PC-3 (cell line): ENCODE data around the gene MET. TPM values are rescaled to one million over a fixed set of nuclear protein-coding genes. Genes with fewer than 3 reads are reported as not detected.

Experiments
- ATAC-seq: fragments of 200-7000 bp; cut with Tn5 transposase; 2 replicates; pipeline ENCODE4 v1.9.1; 2020; ENCODE audit warnings: mild to moderate bottlenecking, moderate library complexity
- BruUV-seq: library from RNA; stranded (reverse); fragments of 400-500 nt; replicated peaks from 2 replicates; lab custom pipeline; 2021; lab: Mats Ljungman, UMichigan
- CTCF ChIA-PET: fragments of 300-600 bp; sonication (Branson Sonifier 250); formaldehyde crosslinking; loops from one replicate; lab custom pipeline; 2022; ENCODE audit warnings: antibody characterized with exemption; lab: Charles Lee
- POLR2A ChIA-PET: fragments of 300-600 bp; sonication (Branson Sonifier 250); formaldehyde crosslinking; loops from one replicate; lab custom pipeline; 2022; ENCODE audit warnings: antibody characterized with exemption; ENCODE audit not compliant: unreplicated experiment; lab: Charles Lee
- DNase-seq: peaks from one replicate; pipeline ENCODE4 v3.0.0-alpha.2; 2015
- H2AFZ ChIP-seq: fragments of 300-600 bp; sonication (generic); 2 replicates; pipeline ENCODE4 v1.6.0; 2016; ENCODE audit warnings: antibody characterized with exemption, low read length
- H3F3A ChIP-seq: fragments of 300-600 bp; sonication (generic); one replicate; pipeline ENCODE4 v1.6.0; 2017; ENCODE audit warnings: antibody characterized with exemption, low read length, control low read depth, mild to moderate bottlenecking; ENCODE audit not compliant: unreplicated experiment
- H3K27ac ChIP-seq: fragments of 300-600 bp; sonication (generic); 2 replicates; pipeline ENCODE4 v1.5.1; 2016; ENCODE audit warnings: mild to moderate bottlenecking, low read length
- H3K27me3 ChIP-seq: fragments of 300-600 bp; sonication (generic); 2 replicates; pipeline ENCODE4 v1.6.1; 2016; ENCODE audit warnings: low read length, mixed read lengths
- H3K36me3 ChIP-seq: fragments of 300-600 bp; sonication (generic); 2 replicates; pipeline ENCODE4 v1.6.1; 2016; ENCODE audit warnings: low read depth, mixed run types, low read length, mixed read lengths
- H3K4me1 ChIP-seq: fragments of 300-600 bp; sonication (generic); 2 replicates; pipeline ENCODE4 v1.5.1; 2016; ENCODE audit warnings: low read length; ENCODE audit not compliant: insufficient read depth
- H3K4me2 ChIP-seq: fragments of 300-600 bp; sonication (generic); 2 replicates; pipeline ENCODE4 v1.6.0; 2016; ENCODE audit warnings: low read length
- H3K4me3 ChIP-seq: fragments of 300-600 bp; sonication (generic); 2 replicates; pipeline ENCODE4 v1.5.1; 2016; ENCODE audit warnings: mild to moderate bottlenecking, low read length, mixed read lengths
- H3K79me2 ChIP-seq: fragments of 300-600 bp; sonication (generic); 2 replicates; pipeline ENCODE4 v1.6.1; 2017; ENCODE audit warnings: low read length, mixed read lengths
- H3K9ac ChIP-seq: fragments of 300-600 bp; sonication (generic); 2 replicates; pipeline ENCODE4 v1.6.0; 2016; ENCODE audit warnings: mild to moderate bottlenecking, low read length
- H3K9me2 ChIP-seq: fragments of 300-600 bp; sonication (generic); replicated peaks from 2 replicates; pipeline ENCODE4 v1.6.1; 2016; ENCODE audit warnings: mixed run types, low read length, mixed read lengths
- H3K9me3 ChIP-seq: fragments of 300-600 bp; sonication (generic); 2 replicates; pipeline ENCODE4 v1.6.1; 2016; ENCODE audit warnings: low read length, mixed read lengths
- H4K20me1 ChIP-seq: fragments of 300-600 bp; sonication (generic); 2 replicates; pipeline ENCODE4 v1.6.1; 2016; ENCODE audit warnings: low read length, mixed read lengths
- EZH2 ChIP-seq: fragments of 300-600 bp; sonication (generic); IDR thresholded peaks from one replicate; pipeline ENCODE4 v1.6.1; 2017; ENCODE audit warnings: antibody characterized with exemption, mild to moderate bottlenecking, low read length; ENCODE audit not compliant: unreplicated experiment
- EZH2phosphoT487 ChIP-seq: fragments of 300-600 bp; sonication (generic); IDR thresholded peaks from 2 replicates; pipeline ENCODE4 v1.6.1; 2018; ENCODE audit warnings: mild to moderate bottlenecking, antibody characterized with exemption, low read length, borderline replicate concordance
- intact Hi-C: fragments of 100-400 bp; cut with micrococcal nuclease; formaldehyde crosslinking; loops from 2 replicates; pipeline ENCODE4 v1.9.0; 2023
- total RNA-seq: library from RNA; depleted of rRNA; stranded (reverse); fragments of >200 nt; gene quantifications from 2 replicates; pipeline ENCODE4 v1.2.3, GENCODE V29; 2014
- TF ChIP-seq, protein P1 (sequence below): fragments of 300-600 bp; sonication (generic); conservative IDR thresholded peaks from 2 replicates; pipeline ENCODE4 v1.5.1; 2017; ENCODE audit warnings: antibody characterized with exemption, low read depth, mild to moderate bottlenecking, low read length

Gene MET
- total RNA-seq, 1 experiment from 2014 or later: 118 TPM

- Histone ChIP-seq H3F3A (no peaks in the 10 kb centered on the region), H3K36me3 (no peaks in the 10 kb centered on the region), H3K27ac (no peak overlapping the region), H3K4me2 (no peak overlapping the region), H3K9me3 (no peaks in the 10 kb centered on the region), H3K4me3 (no peak overlapping the region), H3K9me2 (no peaks in the 10 kb centered on the region), H3K9ac (no peak overlapping the region), H3K4me1 (peaks cover 28% of the 10 kb centered on the region), H4K20me1 (no peaks in the 10 kb centered on the region), H2AFZ (no peak overlapping the region), H3K27me3 (no peaks in the 10 kb centered on the region), H3K79me2 (no peaks in the 10 kb centered on the region)
- no peak for ATAC-seq
- no peak for DNase-seq
- TF ChIP-seq EZH2: no peak
- TF ChIP-seq EZH2phosphoT487: no peak
- TF ChIP-seq, protein P1, sequence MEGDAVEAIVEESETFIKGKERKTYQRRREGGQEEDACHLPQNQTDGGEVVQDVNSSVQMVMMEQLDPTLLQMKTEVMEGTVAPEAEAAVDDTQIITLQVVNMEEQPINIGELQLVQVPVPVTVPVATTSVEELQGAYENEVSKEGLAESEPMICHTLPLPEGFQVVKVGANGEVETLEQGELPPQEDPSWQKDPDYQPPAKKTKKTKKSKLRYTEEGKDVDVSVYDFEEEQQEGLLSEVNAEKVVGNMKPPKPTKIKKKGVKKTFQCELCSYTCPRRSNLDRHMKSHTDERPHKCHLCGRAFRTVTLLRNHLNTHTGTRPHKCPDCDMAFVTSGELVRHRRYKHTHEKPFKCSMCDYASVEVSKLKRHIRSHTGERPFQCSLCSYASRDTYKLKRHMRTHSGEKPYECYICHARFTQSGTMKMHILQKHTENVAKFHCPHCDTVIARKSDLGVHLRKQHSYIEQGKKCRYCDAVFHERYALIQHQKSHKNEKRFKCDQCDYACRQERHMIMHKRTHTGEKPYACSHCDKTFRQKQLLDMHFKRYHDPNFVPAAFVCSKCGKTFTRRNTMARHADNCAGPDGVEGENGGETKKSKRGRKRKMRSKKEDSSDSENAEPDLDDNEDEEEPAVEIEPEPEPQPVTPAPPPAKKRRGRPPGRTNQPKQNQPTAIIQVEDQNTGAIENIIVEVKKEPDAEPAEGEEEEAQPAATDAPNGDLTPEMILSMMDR: no peak
- intact Hi-C loops: no loop called here
- BruUV-seq: no TSS peak
- ChIA-PET CTCF (no interaction called here), POLR2A (no interaction called here)
Observed at GRCh38 chr7:116836048-116836447, 164.1 kb downstream of the MET start.

GRCh38 chr7:116836911-116837310 lies 164.9 kb downstream of the MET start:
- ChIA-PET POLR2A (no interaction called here), CTCF (no interaction called here)
- TF ChIP-seq, protein P1: no peak
- TF ChIP-seq EZH2phosphoT487 (no peak), EZH2 (no peak)
- Histone ChIP-seq H2AFZ (no peak overlapping the region), H3K4me2 (peak overlapping the region; percentile 21; the same call in 1 of the 2 replicates), H3K4me3 (no peak overlapping the region), H3K27me3 (no peaks in the 10 kb centered on the region), H3K79me2 (no peaks in the 10 kb centered on the region), H3K27ac (no peak overlapping the region), H3K36me3 (no peaks in the 10 kb centered on the region), H3K9me2 (no peaks in the 10 kb centered on the region), H3F3A (no peaks in the 10 kb centered on the region), H4K20me1 (no peaks in the 10 kb centered on the region), H3K4me1 (peaks cover 28% of the 10 kb centered on the region), H3K9ac (no peak overlapping the region), H3K9me3 (no peaks in the 10 kb centered on the region)
- ATAC-seq (peak; percentile 86), DNase-seq (peak; percentile 73)
- intact Hi-C loops: no loop called here
- BruUV-seq: no TSS peak

GRCh38 chr7:116837586-116837985 lies 165.6 kb downstream of the MET start:
- no peak overlapping the region for H3K4me2 ChIP-seq
- ATAC-seq: no peak
- ChIA-PET POLR2A (no interaction called here), CTCF (no interaction called here)
- no peaks in the 10 kb centered on the region for H4K20me1 ChIP-seq
- BruUV-seq: no TSS peak
- H2AFZ ChIP-seq: no peak overlapping the region
- no peaks in the 10 kb centered on the region for H3K36me3 ChIP-seq
- H3K9ac ChIP-seq: no peak overlapping the region
- no peak overlapping the region for H3K4me3 ChIP-seq
- no peaks in the 10 kb centered on the region for H3K27me3 ChIP-seq
- no peak overlapping the region for H3K27ac ChIP-seq
- H3K79me2 ChIP-seq: no peaks in the 10 kb centered on the region
- intact Hi-C loops: no loop called here
- no peaks in the 10 kb centered on the region for H3K9me2 ChIP-seq
- no peak for DNase-seq
- peaks cover 28% of the 10 kb centered on the region for H3K4me1 ChIP-seq
- no peaks in the 10 kb centered on the region for H3K9me3 ChIP-seq
- TF ChIP-seq EZH2phosphoT487 (no peak), EZH2 (no peak)
- H3F3A ChIP-seq: no peaks in the 10 kb centered on the region
